GM21447 (cell line): ENCODE measurements around the gene SPECC1L.

ENCODE experiments used
- ATAC-seq: cut with Tn5 transposase; IDR thresholded peaks from one replicate; pipeline ENCODE4 v1.9.1; 2021; ENCODE audit not compliant: unreplicated experiment

SPECC1L gene

GRCh38 chr22:24357547-24357946 lies 86.9 kb downstream of the SPECC1L start:
- ATAC-seq, result no peak

GRCh38 chr22:24358105-24358836 lies 87.6 kb downstream of the SPECC1L start:
- ATAC-seq, result no peak

GRCh38 chr22:24359452-24360120 lies 89.0 kb downstream of the SPECC1L start:
- no peak for ATAC-seq

DNA sequence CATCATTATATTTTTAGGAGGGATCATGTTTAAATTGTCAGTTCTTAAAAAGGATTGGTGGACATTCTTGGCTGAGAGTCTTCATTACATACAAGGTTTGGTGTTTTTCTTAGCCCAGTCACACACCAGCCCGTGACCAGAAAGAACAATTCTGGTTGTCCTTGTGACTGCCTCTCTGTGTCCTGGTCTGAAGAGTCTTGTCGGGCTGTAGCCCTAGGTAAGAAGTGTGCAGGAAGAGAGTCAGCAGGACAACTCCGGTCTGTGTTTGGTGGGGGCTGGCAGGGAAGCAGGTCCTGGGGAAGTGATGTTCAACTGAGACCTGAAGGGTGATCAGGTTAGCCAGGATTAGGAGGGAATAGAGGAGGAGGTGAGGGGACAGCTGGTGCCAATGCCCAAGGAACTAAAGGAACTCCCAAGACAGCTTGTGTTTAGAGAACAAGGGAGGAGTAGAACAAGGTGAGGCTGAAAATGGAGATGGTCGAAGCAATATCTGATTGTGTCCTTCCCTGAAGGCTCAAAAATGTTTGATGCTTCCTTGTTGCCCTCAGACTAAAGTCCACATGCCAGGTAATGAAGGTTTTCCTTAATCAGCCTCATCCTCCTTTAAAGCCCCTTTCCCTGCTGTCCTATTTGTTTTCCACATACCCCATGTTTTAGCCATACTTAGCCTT lies 91.5 kb downstream of the SPECC1L start:
- ATAC-seq, result no peak

GRCh38 chr22:24363243-24363642 lies 92.6 kb downstream of the SPECC1L start:
- ATAC-seq, result no peak

DNA sequence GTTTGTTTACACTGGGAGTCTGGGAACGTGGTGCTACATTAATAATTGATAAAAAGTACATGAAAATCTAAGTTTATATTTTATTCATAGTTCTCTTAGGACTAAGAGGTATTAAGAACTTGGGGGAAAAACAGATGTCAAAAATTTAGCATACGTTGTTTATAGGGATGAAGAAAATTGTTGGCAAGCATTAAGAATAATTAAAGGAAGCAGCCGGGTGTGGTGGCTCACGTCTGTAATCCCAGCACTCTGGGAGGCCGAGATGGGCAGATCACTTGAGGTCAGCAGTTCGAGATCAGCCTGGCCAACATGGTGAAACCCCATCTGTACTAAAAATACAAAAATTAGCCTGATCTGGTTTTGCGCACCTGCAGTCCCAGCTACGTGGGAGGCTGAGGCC lies 96.1 kb downstream of the SPECC1L start:
- ATAC-seq, result no peak

DNA sequence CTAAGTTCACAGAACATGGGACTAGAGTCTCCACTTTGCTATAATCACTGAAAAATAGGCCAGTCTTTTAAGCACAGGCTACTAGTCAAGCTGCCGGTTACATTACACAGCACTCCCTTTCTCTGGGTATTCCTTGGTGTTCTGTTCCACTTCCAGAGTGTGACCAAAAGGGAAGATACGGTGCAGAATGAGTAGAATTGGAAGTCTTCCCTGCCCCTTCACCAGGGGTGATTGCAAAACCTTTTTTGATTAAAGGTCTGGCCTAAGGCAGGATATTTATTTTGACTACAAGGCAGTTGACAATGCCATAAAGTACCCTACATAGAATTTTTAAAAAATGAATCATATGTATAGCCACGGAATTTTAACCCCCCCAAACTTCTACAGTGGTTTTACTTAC lies 97.2 kb downstream of the SPECC1L start:
- ATAC-seq, result no peak

DNA sequence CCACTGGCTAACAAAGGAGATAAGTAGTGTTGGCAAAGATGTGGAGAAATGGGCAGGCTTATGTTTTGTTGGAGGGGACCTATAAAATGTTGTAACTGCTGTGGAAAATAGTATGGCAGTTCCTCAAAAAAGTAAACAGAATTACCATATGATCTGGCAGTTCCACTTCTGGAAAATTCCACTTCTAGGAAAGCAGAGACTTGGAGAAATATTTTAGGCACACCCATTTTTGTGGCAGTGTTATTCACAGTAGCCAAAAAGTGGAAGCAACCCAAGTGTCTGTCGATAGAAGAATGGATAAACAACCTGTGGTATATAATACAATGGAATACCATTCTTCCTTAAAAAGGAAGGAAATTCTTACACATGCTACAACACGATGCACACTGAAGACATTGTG lies 99.8 kb downstream of the SPECC1L start:
- no peak for ATAC-seq

DNA sequence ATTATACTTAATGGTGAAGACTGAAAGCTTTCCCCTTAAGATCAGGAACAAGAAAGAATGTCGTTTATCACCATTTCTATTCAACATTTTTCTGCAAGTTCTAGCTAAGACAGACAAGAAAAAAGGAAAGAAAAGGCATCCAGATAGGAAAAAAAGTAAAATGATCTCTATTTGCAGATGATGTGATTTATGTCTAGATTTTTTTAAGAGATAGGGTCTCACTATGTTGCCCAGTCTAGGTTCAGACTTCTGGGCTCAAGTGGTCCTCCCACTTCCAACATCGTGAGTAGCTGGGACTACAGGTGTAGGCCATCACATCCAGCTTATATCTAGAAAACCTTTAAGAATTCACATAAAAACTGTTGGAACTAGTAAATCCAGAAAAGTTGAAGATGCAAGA lies 105.4 kb downstream of the SPECC1L start:
- no peak for ATAC-seq

DNA sequence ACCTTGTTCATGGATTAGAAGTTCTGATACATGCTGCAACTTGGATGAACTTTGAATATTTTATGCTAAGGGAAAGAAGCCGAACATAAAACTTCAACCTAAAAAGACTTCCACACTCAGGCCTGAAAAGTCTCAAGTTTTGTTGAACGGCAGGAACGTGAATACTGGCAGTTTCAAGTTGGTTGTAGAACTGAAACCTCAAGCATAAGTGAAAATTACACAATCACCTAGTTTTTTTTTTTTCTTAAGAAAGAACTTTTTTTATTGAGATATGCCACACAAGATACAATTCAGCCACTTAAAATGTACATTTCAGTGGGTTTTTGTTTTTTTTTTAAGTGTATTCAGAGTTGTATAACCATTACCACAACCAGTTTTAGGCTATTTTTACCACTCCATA lies 106.0 kb downstream of the SPECC1L start:
- ATAC-seq, result no peak

GRCh38 chr22:24379536-24379935 lies 108.9 kb downstream of the SPECC1L start:
- ATAC-seq, result no peak

DNA sequence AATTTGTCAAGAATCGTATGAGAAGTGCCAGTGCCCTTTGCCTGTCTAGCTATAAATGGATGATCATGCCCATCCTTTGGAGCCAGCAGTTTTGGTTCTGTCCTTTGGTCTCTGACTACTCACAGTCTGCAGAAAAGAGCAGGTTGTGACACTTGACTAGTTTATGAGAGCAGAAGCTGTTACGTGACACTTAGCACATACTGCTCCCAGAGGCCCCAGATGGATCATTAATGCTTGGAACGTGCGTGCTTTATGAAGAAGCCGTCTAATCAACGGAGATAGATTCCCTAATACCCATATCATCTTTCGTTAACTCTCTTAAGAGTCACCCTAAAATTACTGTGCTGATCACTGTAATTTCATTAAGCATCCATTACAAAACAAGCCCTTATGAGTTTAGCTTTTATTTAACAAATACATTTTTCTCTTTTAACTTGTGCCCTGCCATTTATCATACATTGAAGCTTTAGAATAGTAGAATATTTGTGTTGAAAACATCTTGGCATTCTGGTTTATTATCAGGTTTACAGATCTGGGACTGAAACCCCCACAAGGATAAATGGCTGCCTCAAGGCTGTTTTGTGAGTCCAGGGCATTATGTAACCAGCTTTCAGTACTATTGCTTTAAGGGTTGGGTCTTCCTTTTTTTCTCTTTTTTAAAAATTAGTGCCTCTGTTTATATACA lies 109.7 kb downstream of the SPECC1L start:
- ATAC-seq, result no peak

- ATAC-seq, result no peak
Measured at GRCh38 chr22:24380905-24381230, 110.2 kb downstream of the SPECC1L start.

GRCh38 chr22:24383061-24383460 lies 112.4 kb downstream of the SPECC1L start:
- no peak for ATAC-seq

GRCh38 chr22:24384131-24384530 lies 113.5 kb downstream of the SPECC1L start:
- ATAC-seq, result no peak

GRCh38 chr22:24386937-24387471 lies 116.4 kb downstream of the SPECC1L start:
- ATAC-seq, result no peak

DNA sequence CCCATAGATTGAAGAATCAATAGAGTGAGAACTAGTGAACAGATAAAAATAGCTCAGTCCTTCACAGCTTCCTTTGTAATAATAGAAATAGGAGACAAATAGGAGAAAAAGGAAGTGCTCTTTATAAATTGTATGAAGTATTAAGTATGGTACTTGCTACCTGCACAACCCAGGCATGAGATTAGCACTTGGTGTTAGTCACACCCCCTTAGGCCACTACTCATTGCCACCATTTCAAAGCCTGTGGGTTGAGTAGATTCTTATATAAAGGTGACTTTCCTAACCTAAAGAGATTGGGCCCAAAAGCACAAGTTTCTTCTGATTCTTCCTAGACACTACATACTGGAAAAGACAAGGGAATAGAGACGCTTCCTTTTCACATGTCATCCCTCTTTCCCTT lies 119.0 kb downstream of the SPECC1L start:
- no peak for ATAC-seq

GRCh38 chr22:24390156-24390555 lies 119.5 kb downstream of the SPECC1L start:
- no peak for ATAC-seq

DNA sequence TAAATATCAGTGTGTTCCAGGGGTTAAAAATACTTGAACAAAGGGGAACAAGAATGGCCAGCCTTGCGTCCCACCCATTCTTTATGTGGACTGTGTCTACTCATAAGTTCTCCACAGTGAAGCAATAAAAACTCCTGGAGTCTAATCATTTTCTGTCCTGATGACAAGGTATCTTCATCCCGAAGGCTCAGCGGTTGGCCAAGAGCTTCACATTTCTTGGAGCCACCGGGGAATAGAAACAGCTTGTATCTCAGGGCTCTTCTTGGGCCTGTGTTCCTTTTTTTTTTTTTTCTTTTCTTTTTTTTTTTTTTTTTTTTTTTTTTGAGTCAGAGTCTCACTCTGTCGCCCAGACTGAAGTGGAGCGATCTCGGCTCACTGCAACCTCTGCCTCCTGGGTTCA lies 119.9 kb downstream of the SPECC1L start:
- ATAC-seq, result no peak

DNA sequence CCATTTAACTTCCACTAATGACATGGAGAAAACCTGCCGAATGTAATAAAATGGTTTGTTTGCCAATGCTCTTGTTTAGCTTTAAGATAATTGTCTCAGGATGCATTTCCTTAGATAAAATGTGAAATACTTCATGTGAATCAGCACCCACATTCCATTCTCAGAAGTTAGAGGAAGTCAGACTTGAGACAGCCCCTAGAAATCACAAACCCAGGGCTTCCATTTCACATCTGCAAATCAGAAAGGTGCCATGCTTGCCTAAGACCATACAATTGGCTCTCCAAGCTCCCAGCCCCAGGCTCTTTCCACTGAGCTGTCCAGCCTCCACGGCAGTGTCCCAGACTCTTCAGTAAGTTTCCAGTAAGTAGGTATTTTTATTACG lies 121.2 kb downstream of the SPECC1L start:
- ATAC-seq, result no peak

DNA sequence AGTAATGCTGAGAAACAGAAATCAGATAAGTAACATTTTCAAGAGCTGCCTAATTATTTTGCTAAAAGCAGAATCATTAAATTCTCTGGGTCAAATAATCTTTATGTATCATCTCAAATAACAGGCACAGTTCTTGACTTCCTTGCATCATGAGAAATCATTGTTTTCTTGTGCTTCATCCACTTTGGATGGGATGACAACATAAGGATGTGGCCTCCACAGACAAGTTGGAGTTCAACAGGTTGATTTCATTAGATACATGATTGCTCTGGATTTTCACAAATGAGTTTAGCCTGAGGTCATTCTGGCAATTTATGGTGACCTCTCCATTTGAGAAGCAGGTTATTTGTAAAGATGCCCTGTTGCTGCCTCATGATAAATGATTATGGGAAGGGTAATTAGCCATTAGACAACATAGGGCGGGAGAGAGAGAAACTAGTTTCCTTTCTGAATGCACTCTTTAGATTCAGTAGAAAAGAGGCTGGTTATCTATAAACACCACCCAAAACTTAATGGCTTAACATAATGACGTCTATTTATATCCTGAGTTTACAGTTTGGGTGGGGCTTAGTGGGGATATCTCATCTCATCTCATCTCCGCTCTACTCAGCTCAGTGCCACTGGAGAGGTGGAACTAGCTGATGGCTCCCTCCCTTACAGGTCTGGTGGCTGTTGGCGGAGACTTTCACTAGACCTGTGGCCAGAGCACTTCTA lies 121.7 kb downstream of the SPECC1L start:
- ATAC-seq, result no peak
